ENCODE measurements around the gene LRRC56.
A peak's percentile ranks its signal among the peaks of the same experiment; 100 is the strongest.

Gene LRRC56

DNA sequence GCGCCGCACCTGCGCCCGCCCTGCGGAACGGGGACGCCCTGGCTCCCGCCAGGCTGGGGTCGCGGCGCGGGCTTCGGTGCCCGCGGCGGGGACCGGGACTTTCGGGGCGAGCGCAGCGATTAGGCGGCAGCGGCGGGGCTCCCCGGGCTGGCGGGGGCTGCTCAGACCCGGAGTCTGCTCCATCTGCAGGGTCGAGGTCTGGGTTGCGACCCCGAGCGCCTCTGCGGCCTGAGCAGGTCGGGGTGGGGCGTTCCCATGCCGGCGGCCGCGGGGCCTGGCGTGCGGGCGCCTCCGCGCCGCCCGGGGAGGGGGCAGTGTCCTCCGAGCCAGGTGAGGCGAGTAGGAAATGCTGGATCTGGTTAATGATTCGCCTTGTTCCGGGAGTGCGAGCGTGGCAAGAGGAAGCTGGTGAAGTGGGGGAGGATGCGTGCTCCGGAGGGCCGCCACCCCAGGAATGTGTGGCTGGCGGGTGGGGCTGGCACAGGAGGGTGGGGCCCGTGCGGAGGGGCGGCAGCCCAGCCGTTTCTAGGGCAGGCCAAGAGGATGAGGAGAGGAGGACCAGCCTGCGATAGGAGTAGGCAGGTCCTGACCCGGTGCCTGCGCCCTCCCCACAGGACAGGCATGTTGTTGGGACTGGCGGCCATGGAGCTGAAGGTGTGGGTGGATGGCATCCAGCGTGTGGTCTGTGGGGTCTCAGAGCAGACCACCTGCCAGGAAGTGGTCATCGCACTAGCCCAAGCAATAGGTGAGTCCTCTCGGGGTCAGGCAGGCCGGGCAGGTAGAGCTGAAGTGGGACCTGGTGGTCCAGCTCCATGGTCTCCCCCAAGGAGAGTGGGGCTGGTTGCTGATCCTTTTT, 24.0 kb downstream of the LRRC56 start:
- DNase-seq, result no peak

DNA sequence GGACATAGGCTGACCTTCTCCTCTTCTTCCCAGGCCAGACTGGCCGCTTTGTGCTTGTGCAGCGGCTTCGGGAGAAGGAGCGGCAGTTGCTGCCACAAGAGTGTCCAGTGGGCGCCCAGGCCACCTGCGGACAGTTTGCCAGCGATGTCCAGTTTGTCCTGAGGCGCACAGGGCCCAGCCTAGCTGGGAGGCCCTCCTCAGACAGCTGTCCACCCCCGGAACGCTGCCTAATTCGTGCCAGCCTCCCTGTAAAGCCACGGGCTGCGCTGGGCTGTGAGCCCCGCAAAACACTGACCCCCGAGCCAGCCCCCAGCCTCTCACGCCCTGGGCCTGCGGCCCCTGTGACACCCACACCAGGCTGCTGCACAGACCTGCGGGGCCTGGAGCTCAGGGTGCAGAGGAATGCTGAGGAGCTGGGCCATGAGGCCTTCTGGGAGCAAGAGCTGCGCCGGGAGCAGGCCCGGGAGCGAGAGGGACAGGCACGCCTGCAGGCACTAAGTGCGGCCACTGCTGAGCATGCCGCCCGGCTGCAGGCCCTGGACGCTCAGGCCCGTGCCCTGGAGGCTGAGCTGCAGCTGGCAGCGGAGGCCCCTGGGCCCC, 24.8 kb downstream of the LRRC56 start:
- DNase-seq, result no peak

DNA sequence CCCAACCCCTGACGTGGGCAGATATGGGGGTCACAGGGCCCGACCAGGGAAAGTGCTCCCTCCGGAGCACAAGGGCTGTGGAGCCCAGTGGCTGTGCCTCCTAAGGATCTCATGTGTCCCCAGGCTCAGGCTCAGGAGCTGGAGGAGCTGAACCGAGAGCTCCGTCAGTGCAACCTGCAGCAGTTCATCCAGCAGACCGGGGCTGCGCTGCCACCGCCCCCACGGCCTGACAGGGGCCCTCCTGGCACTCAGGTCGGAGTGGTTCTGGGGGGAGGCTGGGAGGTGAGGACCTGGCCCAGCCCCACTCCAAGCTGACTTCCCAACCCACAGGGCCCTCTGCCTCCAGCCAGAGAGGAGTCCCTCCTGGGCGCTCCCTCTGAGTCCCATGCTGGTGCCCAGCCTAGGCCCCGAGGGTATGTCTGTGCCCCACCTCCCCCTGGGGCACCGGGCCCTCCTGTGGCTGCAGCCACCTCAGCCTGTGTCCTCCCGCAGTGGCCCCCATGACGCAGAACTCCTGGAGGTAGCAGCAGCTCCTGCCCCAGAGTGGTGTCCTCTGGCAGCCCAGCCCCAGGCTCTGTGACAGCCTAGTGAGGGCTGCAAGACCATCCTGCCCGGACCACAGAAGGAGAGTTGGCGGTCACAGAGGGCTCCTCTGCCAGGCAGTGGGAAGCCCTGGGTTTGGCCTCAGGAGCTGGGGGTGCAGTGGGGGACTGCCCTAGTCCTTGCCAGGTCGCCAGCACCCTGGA, 25.9 kb downstream of the LRRC56 start:
- no peak for DNase-seq

DNA sequence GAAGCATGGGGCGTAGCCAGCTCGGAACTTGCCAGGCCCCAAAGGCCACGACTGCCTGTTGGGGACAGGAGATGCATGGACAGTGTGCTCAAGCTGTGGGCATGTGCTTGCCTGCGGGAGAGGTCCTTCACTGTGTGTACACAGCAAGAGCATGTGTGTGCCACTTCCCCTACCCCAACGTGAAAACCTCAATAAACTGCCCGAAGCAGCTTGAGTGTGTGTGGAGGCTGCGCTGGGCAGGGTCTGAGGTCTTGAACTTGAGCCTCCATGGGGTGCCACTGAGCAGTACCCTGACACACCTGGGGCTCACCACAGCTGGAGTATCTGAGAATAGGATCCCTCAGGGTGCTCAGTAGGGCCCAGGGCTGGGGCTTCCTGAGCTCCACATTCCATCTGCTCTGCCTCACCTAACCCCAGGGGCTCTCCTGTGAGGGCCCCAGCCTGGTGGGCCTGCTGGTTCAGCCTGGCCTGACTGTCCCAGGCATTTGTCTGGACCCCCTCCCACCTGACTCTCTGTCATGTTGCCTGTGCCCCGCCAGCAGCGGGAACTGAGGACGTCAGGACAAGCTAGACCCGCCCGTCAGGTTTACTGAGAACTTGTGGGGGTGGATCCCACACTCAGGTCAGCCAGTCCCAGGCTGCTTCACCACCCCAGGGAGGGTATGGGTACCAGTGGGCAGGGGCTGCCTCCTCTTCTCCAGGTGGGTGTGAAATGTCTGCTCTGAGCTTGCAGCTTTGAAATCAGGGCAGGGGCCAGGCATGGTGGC, 26.7 kb downstream of the LRRC56 start:
- no peak for DNase-seq

DNA sequence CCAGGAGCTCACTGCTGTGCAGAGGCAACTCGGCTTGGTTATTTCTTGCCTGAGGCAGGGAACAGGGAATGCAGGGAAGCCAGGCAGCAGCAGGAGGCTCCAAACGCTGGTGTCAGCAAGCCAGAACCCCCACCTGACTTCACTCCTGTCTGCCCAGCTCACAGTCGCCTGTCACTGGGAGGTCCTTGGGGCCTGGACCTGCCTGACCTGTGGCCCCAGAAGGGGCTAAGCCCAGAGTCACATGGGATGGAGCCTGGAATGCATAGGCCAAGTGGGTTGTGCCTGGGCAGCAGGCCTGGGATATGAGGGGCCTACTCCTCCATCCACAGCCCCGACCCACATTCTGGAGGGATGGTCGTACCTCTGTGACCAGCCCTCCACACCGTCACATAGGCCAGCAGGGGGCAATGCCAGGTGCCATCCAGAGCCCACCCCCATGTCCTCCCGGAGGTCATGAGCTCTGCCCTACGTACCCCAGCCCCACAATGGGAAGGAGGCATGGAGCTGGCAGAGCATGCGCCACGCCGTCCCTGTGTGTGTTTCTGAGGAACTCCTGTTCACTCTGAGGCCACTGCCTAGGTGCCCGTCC, 28.7 kb downstream of the LRRC56 start:
- DNase-seq, result no peak

DNA sequence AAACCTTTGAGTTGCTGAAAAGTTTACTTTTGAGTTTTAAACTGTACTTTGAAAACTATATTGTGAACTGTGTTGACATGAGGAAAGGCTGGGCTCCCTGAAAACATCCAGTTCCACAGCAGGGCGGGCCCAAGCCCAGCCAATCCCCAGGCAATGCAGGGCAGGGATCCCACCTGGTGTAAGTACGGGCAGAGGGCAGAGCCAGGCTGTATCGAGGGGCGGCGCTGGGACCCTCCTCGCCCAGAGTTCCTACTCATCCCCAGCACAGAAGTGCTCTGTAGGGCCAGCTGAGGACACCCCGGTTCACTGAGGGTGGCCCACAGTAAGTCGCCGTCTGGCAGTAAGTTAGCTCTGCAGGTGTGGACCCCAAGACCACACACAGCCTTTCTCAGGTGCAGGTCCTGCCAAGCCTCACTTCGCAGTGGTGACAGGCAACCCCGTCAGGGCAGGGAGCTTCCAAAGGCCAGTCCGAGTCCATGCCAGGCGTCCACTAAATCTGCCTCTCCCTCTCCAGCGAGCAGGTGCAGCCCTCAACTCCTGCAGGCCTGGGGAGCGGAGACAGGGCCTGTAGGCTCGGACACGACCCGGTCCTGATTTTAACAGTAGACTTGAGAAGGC, 29.8 kb downstream of the LRRC56 start:
- no peak for DNase-seq

DNA sequence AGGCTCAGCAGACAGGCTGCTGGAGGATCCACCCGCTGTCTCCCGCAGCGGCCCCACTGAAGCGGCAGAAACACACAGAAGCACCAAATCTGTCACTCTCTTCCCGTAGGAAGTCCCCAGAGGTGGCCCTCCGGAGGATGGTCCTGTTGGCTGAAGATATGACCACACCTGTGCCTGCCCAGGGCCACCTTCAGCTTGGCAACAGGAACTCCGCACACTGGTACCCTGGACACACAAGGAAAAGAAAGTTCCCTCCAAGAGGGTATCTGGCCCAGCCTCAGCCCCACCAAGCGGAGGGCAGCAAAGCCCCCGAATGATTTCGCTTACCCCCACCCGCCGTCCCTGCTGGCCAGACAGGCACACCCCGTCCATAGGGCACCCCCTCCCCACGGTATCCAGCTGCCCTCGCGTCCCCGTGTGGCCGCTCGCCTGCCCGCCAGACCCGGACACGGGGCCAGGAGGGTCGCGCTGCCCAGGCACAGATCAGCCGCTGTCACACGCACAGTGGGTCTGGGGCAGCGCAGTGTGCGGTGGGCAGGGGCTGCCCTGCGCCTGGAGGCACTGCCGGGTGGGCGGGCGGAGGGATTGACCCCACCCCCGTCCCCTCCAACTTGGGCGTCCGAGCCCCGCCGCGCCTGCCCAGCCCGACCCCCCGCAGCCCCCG, 30.4 kb downstream of the LRRC56 start:
- DNase-seq, result no peak

DNA sequence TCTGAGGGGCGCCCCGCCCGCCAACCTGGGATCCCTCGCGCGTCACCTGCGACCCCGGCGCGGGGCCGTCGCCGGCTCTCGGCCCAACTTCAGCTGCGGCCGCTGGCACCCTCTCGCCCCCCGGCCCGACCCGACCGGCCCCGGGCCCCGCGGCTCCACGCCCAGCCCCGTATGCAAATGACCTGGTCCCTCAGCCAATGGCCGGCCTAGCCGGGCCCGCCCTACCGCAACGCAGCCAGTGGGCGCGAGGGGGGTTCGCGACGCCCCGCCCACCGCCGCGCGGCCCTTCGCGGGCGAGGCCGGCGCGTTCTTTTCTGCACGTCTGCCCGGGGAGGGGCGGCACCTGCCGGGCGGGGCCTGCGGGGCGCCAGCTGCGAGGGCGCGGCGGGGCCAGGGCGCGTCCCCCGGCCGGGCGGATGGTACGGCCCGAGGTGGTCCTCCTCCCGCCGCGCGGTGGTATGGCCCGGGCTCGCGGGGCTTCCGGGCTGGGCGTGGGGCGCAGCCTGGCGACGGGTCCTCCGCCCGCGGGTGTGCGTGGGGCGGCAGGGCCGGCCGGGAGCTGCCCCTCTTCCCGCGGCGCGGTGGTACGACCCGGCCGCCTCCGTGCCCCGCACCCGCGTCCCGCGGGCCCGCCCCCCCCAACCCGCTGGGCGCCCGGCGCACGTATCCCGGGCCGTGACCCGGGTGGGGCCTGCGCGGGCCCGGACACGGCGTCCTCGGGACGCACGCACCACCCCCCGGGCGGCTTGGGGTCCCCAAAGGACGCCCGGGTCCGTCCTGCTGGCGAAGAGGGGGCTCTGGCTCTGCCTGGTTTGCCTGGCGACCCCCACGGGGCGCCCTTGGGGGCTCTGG, 31.2 kb downstream of the LRRC56 start:
- DNase-seq, result peak; percentile 94

DNA sequence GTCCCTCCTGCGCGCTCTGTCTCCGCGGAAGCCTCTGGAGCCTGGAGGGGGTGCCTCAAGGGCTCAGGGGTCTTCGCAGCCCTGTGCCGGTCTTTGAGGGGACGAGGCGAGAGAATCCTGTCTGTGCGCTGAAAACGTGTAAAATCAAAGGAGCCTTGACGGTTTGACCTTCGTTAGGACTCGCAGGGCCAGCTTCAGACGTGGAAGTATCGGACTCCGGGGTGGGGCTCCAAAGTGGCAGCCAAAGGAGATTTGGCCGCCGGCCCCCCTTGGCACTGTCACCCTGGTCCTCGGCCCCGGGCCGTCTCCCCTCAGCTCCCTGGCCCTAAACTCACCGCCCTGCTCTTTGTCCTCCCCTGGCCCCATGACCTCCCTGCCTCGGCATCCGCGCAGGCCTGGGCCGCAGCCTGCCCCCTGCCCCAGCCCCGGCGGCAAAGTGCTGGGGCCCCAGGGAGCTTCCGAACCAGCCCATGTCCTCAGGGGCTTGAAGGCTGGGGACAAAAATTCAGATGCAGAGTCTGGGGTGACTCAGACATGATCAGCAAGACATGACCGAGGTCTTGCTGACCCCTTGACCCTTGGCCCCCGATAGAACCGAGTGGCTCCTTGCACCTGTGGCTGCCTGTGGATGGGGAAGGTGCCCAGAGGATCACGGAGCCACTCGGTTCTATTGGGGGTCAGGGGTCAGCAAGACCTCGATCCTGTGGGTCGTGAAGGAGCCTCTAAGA, 32.0 kb downstream of the LRRC56 start:
- DNase-seq, result no peak

DNA sequence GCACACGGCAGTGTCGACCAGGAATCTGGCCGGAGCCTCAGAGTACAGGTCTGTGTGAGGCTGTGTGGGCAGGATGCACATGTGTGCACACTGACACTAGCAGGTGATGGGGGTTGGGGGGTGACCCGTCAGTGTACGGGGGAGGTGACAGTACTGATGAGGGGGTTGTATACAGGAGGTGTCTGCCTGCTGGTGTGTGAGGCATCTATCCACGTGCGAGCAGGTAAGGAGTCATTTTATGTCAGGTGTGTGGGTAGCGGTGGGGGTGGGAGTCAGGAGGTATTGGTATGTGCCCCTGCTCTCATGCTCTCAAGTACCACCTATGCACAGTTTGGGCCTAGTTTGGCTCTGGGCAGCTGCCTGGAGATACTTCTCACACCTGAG, 34.5 kb downstream of the LRRC56 start:
- no peak for DNase-seq

DNA sequence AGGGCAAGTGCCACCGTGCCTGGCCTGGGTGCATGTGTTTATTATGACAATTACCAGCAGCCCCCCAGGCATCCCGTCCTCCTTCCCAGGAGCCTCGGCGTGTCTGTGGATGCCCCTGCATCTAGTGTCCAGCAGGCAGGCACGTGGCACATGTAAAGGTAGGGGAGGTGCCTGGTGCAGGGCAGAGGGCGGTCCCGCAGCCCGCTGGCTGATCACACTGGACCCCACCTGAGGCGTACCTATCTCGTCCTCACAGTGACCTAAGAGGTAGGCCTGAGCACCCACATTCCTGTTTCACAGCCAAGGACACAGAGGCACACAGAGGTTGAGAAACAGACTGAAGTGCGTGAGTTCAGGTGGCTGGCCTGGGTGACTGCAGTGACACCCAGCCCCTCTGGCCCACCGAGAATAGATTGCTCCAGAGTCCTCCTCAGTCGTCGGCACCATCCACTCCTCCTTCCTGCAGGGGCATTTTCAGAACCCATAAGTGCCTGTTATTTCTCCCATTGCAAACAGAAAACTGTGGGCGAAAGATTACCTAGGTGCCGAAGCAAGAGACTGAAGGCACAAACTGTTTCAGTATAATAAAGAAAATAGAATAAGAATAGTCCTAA, 35.9 kb downstream of the LRRC56 start:
- no peak for DNase-seq

DNA sequence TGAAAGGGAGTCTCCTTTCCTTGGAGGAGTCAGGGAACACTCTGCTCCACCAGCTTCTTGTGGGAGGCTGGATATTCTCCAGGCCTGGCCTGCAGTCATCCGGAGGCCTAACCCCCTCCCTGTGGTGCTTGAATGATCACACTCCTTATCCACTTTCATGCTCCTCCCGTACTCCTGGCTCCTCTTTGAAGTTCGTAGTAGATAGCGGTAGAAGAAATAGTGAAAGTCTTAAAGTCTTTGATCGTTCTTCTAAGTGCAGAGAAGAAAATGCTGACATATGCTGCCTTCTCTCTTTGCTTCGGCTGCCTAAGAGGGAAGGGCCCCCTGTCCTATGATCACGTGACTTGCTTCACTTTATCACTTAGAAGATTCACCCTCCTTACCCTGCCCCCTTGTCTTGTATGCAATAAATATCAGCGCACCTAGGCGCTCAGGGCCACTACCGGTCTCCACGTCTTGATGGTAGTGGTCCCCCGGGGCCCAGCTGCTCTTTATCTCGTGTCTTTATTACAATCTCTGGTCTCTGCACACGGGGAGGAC, 36.8 kb downstream of the LRRC56 start:
- DNase-seq, result peak; percentile 37

DNA sequence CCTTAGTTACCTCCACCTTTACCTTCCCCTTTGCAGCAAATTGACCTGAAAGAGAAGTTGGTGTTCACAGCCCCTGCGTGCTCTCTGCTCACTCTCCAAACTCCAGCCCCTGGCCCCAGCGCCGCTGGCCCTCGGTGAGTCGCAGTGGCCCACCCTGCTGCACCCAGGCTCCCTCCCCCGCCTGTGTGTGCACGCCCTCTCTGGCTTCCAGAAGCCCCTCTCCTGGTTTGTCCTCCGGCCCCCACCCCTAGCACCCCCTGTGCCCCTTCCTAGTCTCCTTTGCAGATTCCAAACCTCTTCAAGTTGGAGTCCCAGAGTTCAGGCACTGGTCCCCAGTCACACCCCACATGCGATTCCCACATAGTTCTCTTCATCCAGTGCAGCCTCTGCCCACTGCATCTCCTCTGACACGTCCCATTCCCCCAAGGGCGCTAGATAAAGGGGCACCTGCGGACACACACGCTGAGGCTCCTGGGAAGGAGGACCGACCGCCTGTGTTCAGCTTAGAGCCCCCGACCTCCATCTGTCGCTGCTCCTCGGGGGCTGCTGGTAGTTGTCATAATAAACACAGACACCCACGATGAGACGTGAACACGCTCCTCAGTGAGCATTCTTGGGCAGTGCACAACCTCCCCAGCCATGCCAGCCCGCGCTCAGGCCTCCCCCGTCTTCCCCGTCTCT, 37.4 kb downstream of the LRRC56 start:
- DNase-seq, result no peak

DNA sequence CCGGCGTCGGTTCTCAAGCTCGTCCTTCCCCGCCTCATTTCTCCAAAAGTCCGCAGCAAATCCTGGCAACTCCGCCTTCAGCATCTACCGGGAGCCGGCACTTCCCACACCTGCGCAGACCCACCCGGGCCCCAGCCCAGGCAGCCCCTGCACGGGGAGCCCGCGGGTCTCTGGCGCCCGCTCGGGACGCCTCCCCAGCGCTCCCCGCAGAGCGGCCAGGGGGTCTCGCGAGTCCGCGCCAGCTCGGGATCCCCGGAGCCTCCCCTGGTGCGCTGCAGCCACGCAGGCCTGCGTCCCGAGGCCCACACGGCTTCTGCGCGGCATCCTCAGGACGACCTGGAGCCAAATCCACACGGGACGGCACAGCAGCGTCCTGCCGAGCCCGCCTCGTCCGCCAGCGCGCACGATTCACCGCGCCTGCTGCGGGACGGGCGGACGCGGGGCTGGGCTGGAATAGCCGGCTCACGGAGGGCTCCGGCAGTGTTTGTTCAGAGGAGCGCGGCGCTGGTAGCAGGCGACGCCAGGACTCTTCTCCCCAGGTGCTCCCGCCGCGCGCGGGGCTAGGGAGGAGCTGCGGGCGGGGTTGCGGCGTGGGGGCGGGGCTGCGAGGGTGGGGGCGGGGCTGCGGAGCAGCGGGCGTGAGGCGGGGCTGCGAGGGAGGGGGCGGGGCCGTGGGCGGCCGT, 38.1 kb downstream of the LRRC56 start:
- no peak for DNase-seq

DNA sequence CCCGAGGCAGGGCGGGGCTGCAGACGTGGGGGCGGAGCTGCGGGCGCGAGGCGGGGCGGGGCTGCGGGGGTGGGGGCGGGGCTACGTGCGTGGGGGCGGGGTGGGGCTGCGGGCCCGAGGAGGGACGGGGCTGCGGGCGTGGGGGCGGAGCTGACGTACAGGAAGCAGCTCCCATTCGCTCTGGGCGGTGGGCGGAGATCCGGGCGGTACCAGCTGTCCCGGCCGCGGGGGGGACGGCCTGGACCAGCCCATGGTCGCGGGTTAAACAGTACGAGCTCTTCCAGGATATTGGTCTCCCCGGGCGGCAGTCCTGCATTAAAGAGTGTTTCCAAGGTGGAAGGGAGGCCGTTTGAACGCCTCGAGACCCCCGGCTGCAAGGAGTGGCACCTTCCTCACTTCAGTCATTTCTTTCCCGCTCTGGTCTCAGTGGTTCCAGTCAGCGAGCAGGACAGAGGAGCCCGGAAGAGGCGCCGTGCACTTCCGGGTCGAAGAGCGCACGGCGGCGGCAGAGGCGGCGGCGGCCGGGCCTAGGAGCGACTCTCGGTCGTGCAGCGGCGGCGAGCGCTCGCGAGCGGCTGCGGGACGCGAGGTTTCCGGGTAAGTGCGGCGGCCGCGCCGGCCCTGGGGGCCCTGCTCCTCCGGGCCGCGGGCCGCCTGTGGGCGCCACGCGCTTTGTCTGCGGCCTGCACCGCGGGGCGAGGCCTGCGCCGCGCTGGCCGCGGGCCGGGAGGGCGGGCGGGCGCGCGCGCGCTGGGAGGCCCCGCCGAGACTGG, 38.9 kb downstream of the LRRC56 start, which contains the start of gene PHRF1:
TSS of gene PHRF1 (plus strand) at position 475 of the 773 bp plus-strand sequence. CDS start 5,043 bp downstream, outside the sequence.
- peak; percentile 94 for DNase-seq

DNA sequence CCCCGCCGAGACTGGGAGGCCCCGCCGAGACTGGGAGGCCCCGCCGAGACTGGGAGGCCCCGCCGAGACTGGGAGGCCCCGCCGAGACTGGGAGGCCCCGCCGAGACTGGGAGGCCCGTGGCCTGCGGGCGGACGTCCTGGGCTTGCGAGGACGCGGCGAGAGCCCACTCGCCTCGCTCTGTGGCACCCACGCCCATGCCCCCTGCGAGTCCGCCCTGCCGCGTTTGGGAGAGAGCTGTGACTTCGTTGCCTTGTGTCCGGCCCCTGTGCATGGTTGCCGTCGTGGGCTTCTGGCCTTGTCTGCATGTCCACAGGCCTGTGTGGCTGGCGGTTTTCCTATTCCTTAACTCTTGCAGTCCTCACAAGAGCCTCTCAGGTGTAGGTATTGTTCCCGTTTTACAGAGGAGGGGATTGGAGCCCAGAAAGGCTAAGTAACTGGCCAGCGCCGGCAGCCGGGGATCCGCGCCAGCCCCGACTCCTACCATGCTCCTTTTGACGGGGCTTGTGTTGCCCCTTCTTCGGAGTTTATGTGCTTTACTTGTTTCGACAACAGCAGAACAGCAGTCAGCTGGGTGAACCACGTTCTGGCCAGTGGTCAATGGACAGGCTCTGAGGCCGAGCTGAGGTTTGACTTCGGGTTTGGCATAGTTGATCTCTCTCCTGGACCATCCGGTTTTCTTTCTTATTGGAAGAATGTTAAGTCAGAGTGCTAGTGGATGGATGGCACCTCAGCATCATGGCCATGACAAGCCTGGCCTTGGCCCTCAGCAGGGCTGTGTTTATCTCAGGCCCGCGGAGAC, 39.7 kb downstream of the LRRC56 start:
- no peak for DNase-seq

All from CD4-positive, alpha-beta T cell treated with Interleukin-4 for 4 hours (primary cell).